MCF 10A (cell line): ENCODE data around the gene COA8. TPM values are rescaled to one million over a fixed set of nuclear protein-coding genes. Genes with fewer than 3 reads are reported as not detected.

ENCODE experiments used
- BruUV-seq: library from RNA; stranded (reverse); fragments of 400-500 nt; replicated peaks from 2 replicates; lab custom pipeline; 2021; lab: Mats Ljungman, UMichigan
- CTCF ChIA-PET: fragments of 300-600 bp; sonication (Branson Sonifier 250); formaldehyde crosslinking; extraction: SDS; loops from one replicate; lab custom pipeline; 2021; ENCODE audit warnings: antibody characterized with exemption, inconsistent platforms; lab: Yijun Ruan, JAX
- POLR2A ChIA-PET: fragments of 300-600, 350-650 bp; sonication (Branson Sonifier 250); formaldehyde crosslinking; extraction: SDS; loops from one replicate; lab custom pipeline; 2020; ENCODE audit warnings: antibody characterized with exemption, inconsistent platforms; lab: Yijun Ruan, JAX
- DNase-seq: peaks from one replicate; pipeline ENCODE4 v3.0.0-alpha.2; 2018; ENCODE audit not compliant: unreplicated experiment
- H3K27ac Mint-ChIP-seq: one replicate; pipeline ENCODE4 v1.8.0; 2022; ENCODE audit warnings: mild to moderate bottlenecking, low read depth, mixed read lengths; ENCODE audit not compliant: unreplicated experiment
- H3K27me3 Mint-ChIP-seq: one replicate; pipeline ENCODE4 v1.8.0; 2022; ENCODE audit warnings: mixed read lengths; ENCODE audit not compliant: insufficient read depth, unreplicated experiment
- H3K36me3 Mint-ChIP-seq: one replicate; pipeline ENCODE4 v1.8.0; 2022; ENCODE audit warnings: mild to moderate bottlenecking, moderate library complexity, mixed read lengths; ENCODE audit not compliant: insufficient read depth, unreplicated experiment
- H3K4me1 Mint-ChIP-seq: one replicate; pipeline ENCODE4 v1.8.0; 2022; ENCODE audit warnings: mixed read lengths; ENCODE audit not compliant: insufficient read depth, unreplicated experiment
- H3K4me3 Mint-ChIP-seq: one replicate; pipeline ENCODE4 v1.8.0; 2022; ENCODE audit warnings: mild to moderate bottlenecking, moderate library complexity, mixed read lengths; ENCODE audit not compliant: unreplicated experiment
- H3K9me3 Mint-ChIP-seq: one replicate; pipeline ENCODE4 v1.8.0; 2022; ENCODE audit warnings: mixed read lengths; ENCODE audit not compliant: unreplicated experiment
- intact Hi-C: fragments of 100-400 bp; cut with micrococcal nuclease; formaldehyde crosslinking; loops from 2 replicates; pipeline ENCODE4 v1.14.1; 2022
- total RNA-seq: library from RNA; stranded (reverse); gene quantifications from 2 replicates; pipeline ENCODE4 v1.2.3, GENCODE V29; 2022
- TF ChIP-seq, protein P1 (sequence below): fragments of 200-600 bp; IDR thresholded peaks from one replicate; pipeline ENCODE4 v1.8.0; 2022; ENCODE audit warnings: antibody characterized with exemption, mild to moderate bottlenecking; ENCODE audit not compliant: unreplicated experiment

COA8 gene
- total RNA-seq, 1 experiment from 2014 or later: 68.9 TPM

DNA sequence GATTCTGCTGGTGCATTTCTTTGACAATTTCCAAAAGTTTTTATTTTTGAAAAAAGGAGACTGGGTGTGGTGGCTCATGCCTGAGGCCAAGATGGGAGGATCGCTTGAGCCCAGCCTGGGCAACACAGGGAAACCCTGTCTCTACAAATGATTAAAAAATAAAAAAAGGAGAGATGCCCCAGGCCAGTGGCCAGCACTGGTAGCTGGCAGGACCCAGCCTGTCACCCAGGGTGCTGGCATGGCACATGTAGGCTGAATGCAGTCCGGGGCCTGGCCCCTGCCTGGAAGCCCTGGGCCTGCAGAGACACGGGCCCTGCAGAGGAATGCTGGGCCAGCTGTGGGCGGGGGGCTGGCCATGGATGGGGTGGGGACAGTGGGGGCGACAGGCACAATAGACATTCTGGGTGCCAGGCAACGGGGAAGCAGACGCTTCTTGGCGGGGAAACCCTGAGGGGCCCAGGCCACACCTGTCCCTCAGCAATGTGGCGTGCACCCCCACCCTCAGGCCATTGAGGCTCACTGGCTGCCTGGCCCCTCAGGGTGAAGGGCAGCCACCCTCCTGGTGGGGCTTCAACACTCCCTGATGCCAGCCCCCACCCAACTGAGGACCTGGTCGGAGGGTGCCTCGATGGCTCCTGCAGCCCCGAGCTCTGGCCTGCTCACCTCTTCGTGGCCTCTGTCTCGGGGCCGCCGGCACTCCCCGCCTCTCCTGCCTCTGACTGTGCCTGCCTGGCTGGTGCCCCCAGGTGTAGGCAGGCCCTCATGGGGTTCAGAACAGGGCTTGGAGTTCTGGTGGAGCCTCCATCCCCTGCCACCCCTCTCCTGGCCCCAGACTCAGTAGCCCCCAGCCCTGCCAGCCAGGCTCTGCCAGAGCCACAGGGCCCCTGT is 21.7 kb upstream of the COA8 start:
- peak overlapping the region; percentile 90 for H3K27ac Mint-ChIP-seq
- intact Hi-C loops: loop anchor here (2.0 kb wide), 1 partner anchor 20 kb away; no protein-coding TSS in a partner anchor
- peak overlapping the region; percentile 65 for H3K4me3 Mint-ChIP-seq
- no TSS peak for BruUV-seq
- no peak for DNase-seq
- TF ChIP-seq, protein P1, sequence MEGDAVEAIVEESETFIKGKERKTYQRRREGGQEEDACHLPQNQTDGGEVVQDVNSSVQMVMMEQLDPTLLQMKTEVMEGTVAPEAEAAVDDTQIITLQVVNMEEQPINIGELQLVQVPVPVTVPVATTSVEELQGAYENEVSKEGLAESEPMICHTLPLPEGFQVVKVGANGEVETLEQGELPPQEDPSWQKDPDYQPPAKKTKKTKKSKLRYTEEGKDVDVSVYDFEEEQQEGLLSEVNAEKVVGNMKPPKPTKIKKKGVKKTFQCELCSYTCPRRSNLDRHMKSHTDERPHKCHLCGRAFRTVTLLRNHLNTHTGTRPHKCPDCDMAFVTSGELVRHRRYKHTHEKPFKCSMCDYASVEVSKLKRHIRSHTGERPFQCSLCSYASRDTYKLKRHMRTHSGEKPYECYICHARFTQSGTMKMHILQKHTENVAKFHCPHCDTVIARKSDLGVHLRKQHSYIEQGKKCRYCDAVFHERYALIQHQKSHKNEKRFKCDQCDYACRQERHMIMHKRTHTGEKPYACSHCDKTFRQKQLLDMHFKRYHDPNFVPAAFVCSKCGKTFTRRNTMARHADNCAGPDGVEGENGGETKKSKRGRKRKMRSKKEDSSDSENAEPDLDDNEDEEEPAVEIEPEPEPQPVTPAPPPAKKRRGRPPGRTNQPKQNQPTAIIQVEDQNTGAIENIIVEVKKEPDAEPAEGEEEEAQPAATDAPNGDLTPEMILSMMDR: no peak
- ChIA-PET POLR2A (interaction anchor here (0.7 to 4.1 kb wide), 15 partner anchors 9 to 377 kb away, joined by 3 to 61 read pairs (median 6); partner anchors contain the start of genes BAG5, CKB, EIF5 and TRMT61A), CTCF (interaction anchor here (0.7 to 6.8 kb wide), 7 partner anchors 9 to 207 kb away, joined by 3 to 44 read pairs (median 4); no protein-coding TSS in a partner anchor)
- no peaks in the 10 kb centered on the region for H3K27me3 Mint-ChIP-seq
- no peaks in the 10 kb centered on the region for H3K9me3 Mint-ChIP-seq
- peaks cover 13% of the 10 kb centered on the region for H3K4me1 Mint-ChIP-seq
- peaks cover 29% of the 10 kb centered on the region for H3K36me3 Mint-ChIP-seq

DNA sequence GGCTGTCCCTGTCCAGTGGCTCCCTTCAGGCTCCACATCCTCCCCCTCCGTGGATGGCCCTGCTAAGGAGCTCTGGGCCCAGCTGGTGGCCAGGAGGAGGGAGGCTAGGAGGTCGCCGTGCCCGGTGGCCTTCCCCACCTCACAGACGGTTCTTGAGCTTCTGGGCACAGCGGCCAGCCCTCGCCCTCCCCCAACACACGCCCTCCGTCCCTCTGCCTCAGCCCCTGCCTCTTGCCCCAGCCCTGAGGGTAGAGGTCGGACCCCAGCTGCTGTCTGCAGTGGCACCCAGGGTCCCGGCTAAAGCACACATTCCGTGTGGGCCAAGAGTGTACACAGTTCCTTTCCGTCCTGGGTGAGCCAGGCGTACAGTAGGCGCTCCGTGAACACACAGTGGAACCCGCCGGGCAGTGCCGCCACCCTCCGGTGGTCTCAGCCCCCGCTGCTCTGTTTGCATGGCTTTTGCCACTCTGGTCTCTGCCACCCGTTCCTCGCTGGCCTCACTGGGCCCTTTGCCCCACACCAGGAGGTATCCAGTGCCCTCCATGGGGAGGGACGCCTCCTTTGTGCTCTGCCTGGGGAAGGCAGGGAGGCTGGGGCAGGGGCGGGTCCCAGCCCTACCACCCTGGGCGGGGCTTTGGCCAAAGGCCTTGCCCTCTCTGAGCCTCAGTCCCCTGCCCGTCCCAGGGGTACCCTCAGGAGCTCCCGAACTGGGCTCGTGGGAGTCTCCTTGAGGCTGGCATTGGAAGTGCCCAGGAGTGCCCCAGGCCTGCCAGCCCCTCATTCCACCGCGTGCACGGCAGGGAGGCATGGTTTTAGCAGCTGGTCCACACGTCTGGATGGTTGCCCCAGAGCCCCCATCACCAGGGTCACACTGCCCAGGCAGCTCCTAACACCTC is 20.8 kb upstream of the COA8 start:
- Mint-ChIP-seq H3K9me3 (no peaks in the 10 kb centered on the region), H3K4me3 (no peak overlapping the region), H3K27me3 (no peaks in the 10 kb centered on the region), H3K4me1 (peaks cover 10% of the 10 kb centered on the region), H3K36me3 (peaks cover 26% of the 10 kb centered on the region), H3K27ac (peak overlapping the region; percentile 90)
- intact Hi-C loops: loop anchor here (2.0 kb wide), 1 partner anchor 21 kb away; no protein-coding TSS in a partner anchor
- TF ChIP-seq, protein P1: no peak
- no TSS peak for BruUV-seq
- ChIA-PET POLR2A (interaction anchor here (2.0 to 4.1 kb wide), 5 partner anchors 11 to 29 kb away, joined by 27 to 61 read pairs (median 30); partner anchors contain the start of genes BAG5 and TRMT61A), CTCF (interaction anchor here (0.5 to 6.8 kb wide), 8 partner anchors 10 to 206 kb away, joined by 3 to 44 read pairs (median 4); partner anchors contain the start of gene TRMT61A)
- no peak for DNase-seq

DNA sequence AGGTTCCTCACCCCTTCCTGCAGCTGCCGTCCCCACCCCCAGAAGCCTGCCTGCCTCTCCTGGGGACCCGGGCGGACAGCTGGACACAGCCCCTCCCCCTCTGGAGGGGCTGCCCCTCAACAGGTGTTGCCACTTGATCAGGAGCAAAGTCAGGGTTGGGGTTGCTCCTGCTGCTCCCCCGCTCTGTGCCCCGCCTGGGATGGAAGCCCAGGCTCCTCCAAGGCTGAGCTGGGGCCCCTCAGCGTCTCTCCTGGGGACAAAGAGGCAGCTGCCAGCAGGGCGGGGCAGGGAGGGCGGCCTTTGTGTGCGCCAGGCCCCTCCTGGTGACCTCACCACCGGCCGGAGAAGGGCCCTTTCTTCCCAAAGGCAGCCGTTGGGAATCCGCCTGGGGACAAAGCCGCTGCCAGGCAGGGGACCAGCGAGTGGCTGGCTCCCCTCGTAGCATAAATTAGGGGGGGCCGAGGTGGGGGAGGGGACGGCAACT is 20.1 kb upstream of the COA8 start:
- TF ChIP-seq, protein P1: no peak
- BruUV-seq: no TSS peak
- POLR2A ChIA-PET: interaction anchor here (0.6 to 4.1 kb wide), 3 partner anchors 13 to 311 kb away, joined by 4 to 61 read pairs (median 52); partner anchors contain the start of gene TRMT61A
- no peak overlapping the region for H3K27ac Mint-ChIP-seq
- H3K4me1 Mint-ChIP-seq: peaks cover 8% of the 10 kb centered on the region
- H3K36me3 Mint-ChIP-seq: peaks cover 23% of the 10 kb centered on the region
- no peaks in the 10 kb centered on the region for H3K27me3 Mint-ChIP-seq
- DNase-seq: no peak
- intact Hi-C loops: no loop called here
- no peak overlapping the region for H3K4me3 Mint-ChIP-seq
- CTCF ChIA-PET: interaction anchor here (0.7 to 6.8 kb wide), 4 partner anchors 9 to 53 kb away, joined by 3 to 44 read pairs (median 8); no protein-coding TSS in a partner anchor
- H3K9me3 Mint-ChIP-seq: no peaks in the 10 kb centered on the region
